ENCODE results near the gene CCDC88A. TPM values are rescaled to one million over a fixed set of nuclear protein-coding genes. Genes with fewer than 3 reads are reported as not detected.

Gene CCDC88A, protein sequence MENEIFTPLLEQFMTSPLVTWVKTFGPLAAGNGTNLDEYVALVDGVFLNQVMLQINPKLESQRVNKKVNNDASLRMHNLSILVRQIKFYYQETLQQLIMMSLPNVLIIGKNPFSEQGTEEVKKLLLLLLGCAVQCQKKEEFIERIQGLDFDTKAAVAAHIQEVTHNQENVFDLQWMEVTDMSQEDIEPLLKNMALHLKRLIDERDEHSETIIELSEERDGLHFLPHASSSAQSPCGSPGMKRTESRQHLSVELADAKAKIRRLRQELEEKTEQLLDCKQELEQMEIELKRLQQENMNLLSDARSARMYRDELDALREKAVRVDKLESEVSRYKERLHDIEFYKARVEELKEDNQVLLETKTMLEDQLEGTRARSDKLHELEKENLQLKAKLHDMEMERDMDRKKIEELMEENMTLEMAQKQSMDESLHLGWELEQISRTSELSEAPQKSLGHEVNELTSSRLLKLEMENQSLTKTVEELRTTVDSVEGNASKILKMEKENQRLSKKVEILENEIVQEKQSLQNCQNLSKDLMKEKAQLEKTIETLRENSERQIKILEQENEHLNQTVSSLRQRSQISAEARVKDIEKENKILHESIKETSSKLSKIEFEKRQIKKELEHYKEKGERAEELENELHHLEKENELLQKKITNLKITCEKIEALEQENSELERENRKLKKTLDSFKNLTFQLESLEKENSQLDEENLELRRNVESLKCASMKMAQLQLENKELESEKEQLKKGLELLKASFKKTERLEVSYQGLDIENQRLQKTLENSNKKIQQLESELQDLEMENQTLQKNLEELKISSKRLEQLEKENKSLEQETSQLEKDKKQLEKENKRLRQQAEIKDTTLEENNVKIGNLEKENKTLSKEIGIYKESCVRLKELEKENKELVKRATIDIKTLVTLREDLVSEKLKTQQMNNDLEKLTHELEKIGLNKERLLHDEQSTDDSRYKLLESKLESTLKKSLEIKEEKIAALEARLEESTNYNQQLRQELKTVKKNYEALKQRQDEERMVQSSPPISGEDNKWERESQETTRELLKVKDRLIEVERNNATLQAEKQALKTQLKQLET (N-terminal part only)
- 111 and 121 TPM in 2 replicates for total RNA-seq

GRCh38 chr2:55419679-55420438 lies at the start of gene CCDC88A:
CCDC88A (minus strand) TSS chr2:55419856; CDS start chr2:55419079, 777 bp downstream.

DNA sequence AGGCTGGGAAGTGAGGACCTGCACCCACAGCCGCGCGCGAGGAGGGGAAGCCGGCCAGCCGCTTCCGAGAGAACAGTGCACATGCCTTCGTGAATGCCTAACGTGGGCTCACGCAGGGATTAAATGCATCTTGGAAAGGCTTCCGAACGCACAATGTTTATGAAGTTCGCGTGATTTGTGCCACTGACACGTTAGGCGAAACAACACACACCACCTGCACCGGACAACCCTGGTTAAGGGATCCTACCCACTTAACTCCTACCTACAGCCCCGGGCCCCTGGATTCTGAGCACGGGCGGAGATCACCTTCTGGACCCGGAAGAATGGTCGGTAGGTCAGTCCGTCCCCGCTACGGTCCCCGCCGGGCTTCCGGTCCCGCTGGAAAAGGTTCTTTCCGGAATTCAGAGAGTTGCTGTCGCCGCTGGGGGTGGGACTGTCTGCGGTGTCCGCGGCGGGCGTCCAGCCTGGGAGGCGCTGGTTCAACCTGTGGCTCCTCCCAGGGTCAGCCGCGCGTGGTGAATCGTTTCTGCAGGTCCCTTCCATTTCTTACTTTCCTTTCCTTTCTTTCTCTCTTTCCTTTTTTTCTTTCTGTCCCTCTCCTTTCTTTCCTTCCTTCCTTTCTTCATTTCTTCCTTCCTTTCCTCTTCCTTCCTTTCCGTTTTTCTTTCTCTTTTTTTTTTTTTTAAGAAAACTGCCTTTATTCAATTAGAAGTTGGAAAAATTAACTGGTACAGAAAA lies 150.6 kb downstream of the CCDC88A start, which contains the start of gene MTIF2:
TSS of gene MTIF2 (minus strand) at position 325 of the 738 bp plus-strand sequence. CDS start 5,373 bp downstream, outside the sequence.

Small RNA genes within 50 kb of the gene (small RNA-seq; reads per million reads assigned to genes)
- not detected for gene RF00019
- gene RNU6-221P: not detected
- not detected for gene RNU6-775P

Other genes with a start within 250 kb of the CCDC88A start
- 9.2 and 9.7 TPM in 2 replicates for gene CLHC1, start 187.6 kb downstream of the CCDC88A start, total RNA-seq
- gene RPS27A, start 187.2 kb downstream of the CCDC88A start, total RNA-seq: 1,243 and 1,329 TPM in 2 replicates
- gene MTIF2, start 150.6 kb downstream of the CCDC88A start, total RNA-seq: 43.2 and 43.6 TPM in 2 replicates
- gene CFAP36, start 99.9 kb upstream of the CCDC88A start, total RNA-seq: 20.1 and 23.6 TPM in 2 replicates
- 89.0 and 91.9 TPM in 2 replicates for gene PPP4R3B, start 197.8 kb upstream of the CCDC88A start, total RNA-seq